CD4-positive, alpha-beta memory T cell (primary cell): ENCODE data around the gene ERBB4. TPM values are rescaled to one million over a fixed set of nuclear protein-coding genes. Genes with fewer than 3 reads are reported as not detected.

Experiments
- CTCF ChIA-PET: fragments of 350-600 bp; sonication (Branson Sonifier 250); formaldehyde crosslinking; loops from one replicate; lab custom pipeline; 2021; ENCODE audit warnings: inconsistent platforms; ENCODE audit not compliant: partially characterized antibody; lab: Charles Lee
- POLR2A ChIA-PET: fragments of 350-600 bp; sonication (Branson Sonifier 250); formaldehyde crosslinking; loops from one replicate; lab custom pipeline; 2021; ENCODE audit not compliant: partially characterized antibody; lab: Charles Lee
- DNase-seq, 5 donors: peaks; one replicate each; pipeline versions ENCODE4 v3.0.0 to v3.0.0-alpha.2; 2020 to 2022; ENCODE audit warnings: mixed read lengths in 1 of 5
- H3K27ac ChIP-seq: one replicate; pipeline ENCODE4 v1.7.0; 2013; ENCODE audit warnings: low read depth, low read length
- H3K27me3 ChIP-seq: 2 replicates; pipeline ENCODE4 v1.7.0; 2013; ENCODE audit warnings: mild to moderate bottlenecking, low read length, moderate library complexity; ENCODE audit not compliant: insufficient read depth
- H3K36me3 ChIP-seq: 2 replicates; pipeline ENCODE4 v1.7.0; 2013; ENCODE audit warnings: mild to moderate bottlenecking, low read length, moderate library complexity; ENCODE audit not compliant: insufficient read depth
- H3K4me1 ChIP-seq: 2 replicates; pipeline ENCODE4 v1.7.0; 2013; ENCODE audit warnings: mild to moderate bottlenecking, low read length, moderate library complexity; ENCODE audit not compliant: insufficient read depth
- H3K4me3 ChIP-seq, 2 donors: one replicate each; pipeline ENCODE4 v1.7.0; 2013; ENCODE audit warnings: low read length in 2 of 2, mild to moderate bottlenecking in 1 of 2
- H3K9me3 ChIP-seq, 2 donors: one replicate each; pipeline ENCODE4 v1.7.0; 2013; ENCODE audit warnings: low read length in 2 of 2, control low read depth in 1 of 2; ENCODE audit not compliant: control insufficient read depth in 1 of 2
- H3K27ac Mint-ChIP-seq, 7 donors: one replicate each; pipeline ENCODE4 v1.8.0; 2020 to 2021; ENCODE audit warnings: mixed read lengths in 7 of 7, mild to moderate bottlenecking in 6 of 7, inconsistent platforms in 3 of 7, moderate library complexity in 3 of 7
- H3K27me3 Mint-ChIP-seq, 2 donors: one replicate each; pipeline ENCODE4 v1.8.0; 2020 to 2021; ENCODE audit warnings: mixed read lengths in 2 of 2
- H3K36me3 Mint-ChIP-seq, 2 donors: one replicate each; pipeline ENCODE4 v1.8.0; 2020 to 2021; ENCODE audit warnings: mixed read lengths in 2 of 2, inconsistent platforms in 1 of 2, mild to moderate bottlenecking in 1 of 2
- H3K4me1 Mint-ChIP-seq, 4 donors: one replicate each; pipeline ENCODE4 v1.8.0; 2020 to 2021; ENCODE audit warnings: mixed read lengths in 4 of 4, mild to moderate bottlenecking in 1 of 4
- H3K4me3 Mint-ChIP-seq, 8 donors: one replicate each; pipeline ENCODE4 v1.8.0; 2020 to 2021; ENCODE audit warnings: mixed read lengths in 8 of 8, mild to moderate bottlenecking in 7 of 8, moderate library complexity in 6 of 8, inconsistent platforms in 3 of 8
- H3K9me3 Mint-ChIP-seq, 8 donors: one replicate each; pipeline ENCODE4 v1.8.0; 2020 to 2021; ENCODE audit warnings: mixed read lengths in 8 of 8, mild to moderate bottlenecking in 5 of 8, inconsistent platforms in 3 of 8, moderate library complexity in 1 of 8
- intact Hi-C: fragments of 100-400 bp; cut with micrococcal nuclease; formaldehyde crosslinking; loops from one replicate; pipeline ENCODE4 v1.15.1; 2023
- polyA plus RNA-seq, 2 donors: library from polyadenylated mRNA; unstranded; fragments of 300-500 nt; fragmentation: Illumina TruSeq; gene quantifications; one replicate each; pipeline ENCODE4 v1.2.3, GENCODE V29; 2021
- total RNA-seq, 2 experiments: library from RNA; stranded (reverse); gene quantifications; one replicate each; pipeline ENCODE4 v1.2.3, GENCODE V29; 2021

ERBB4 gene
- total and polyA plus RNA-seq, 4 experiments from 2014 or later: not detected

DNA sequence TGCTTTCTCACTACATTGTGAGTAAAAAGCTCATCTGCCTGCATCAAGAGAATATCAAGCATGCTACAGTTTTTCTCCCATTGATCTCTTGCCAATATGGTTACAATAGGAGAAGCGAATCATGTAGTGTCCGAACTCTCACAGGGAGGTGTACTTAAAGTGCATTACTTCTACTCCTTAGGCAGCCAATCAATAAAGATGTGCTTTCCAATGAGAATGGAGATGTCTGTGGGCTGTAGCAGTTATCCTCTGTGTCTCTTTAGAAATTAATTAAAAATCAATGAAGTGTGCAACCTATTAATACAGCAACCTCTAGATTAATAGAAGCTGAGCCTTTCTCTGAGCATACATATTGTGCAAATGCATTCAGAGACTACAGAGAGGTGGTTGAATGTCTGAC is 1098.5 kb downstream of the ERBB4 start:
- no peaks in the 10 kb centered on the region for H3K4me1 ChIP-seq
- H3K4me3 ChIP-seq: no peak overlapping the region
- Mint-ChIP-seq H3K36me3 (no peaks in the 10 kb centered on the region), H3K4me3 (no peak overlapping the region), H3K27ac (no peak overlapping the region), H3K9me3 (peaks cover 0 to 2% (median 0%) of the 10 kb centered on the region in 8 donors), H3K27me3 (peaks cover 0 to 1% of the 10 kb centered on the region in 2 donors), H3K4me1 (no peaks in the 10 kb centered on the region)
- ChIA-PET POLR2A (no interaction called here), CTCF (no interaction called here)
- H3K27ac ChIP-seq: no peak overlapping the region
- no peak for DNase-seq
- no peaks in the 10 kb centered on the region for H3K36me3 ChIP-seq
- H3K27me3 ChIP-seq: no peaks in the 10 kb centered on the region
- intact Hi-C loops: no loop called here
- no peaks in the 10 kb centered on the region for H3K9me3 ChIP-seq

GRCh38 chr2:211439011-211439410 is 1099.6 kb downstream of the ERBB4 start:
- Histone ChIP-seq H3K27ac (no peak overlapping the region), H3K27me3 (no peaks in the 10 kb centered on the region), H3K4me3 (no peak overlapping the region), H3K4me1 (no peaks in the 10 kb centered on the region), H3K9me3 (no peaks in the 10 kb centered on the region), H3K36me3 (no peaks in the 10 kb centered on the region)
- ChIA-PET CTCF (interaction anchor here (1.4 kb wide), 1 partner anchor 16 kb away, joined by 3 read pairs; no protein-coding TSS in a partner anchor), POLR2A (no interaction called here)
- H3K36me3 Mint-ChIP-seq: no peaks in the 10 kb centered on the region
- no peak overlapping the region for H3K4me3 Mint-ChIP-seq
- H3K4me1 Mint-ChIP-seq: no peaks in the 10 kb centered on the region
- H3K27ac Mint-ChIP-seq: no peak overlapping the region
- DNase-seq: no peak
- H3K27me3 Mint-ChIP-seq: peaks cover 0 to 1% of the 10 kb centered on the region in 2 donors
- intact Hi-C loops: no loop called here
- peaks cover 0 to 2% (median 0%) of the 10 kb centered on the region in 8 donors for H3K9me3 Mint-ChIP-seq

GRCh38 chr2:211437396-211437795 is 1101.2 kb downstream of the ERBB4 start:
- ChIA-PET POLR2A (no interaction called here), CTCF (no interaction called here)
- no peaks in the 10 kb centered on the region for H3K9me3 ChIP-seq
- no peak overlapping the region for H3K27ac ChIP-seq
- Mint-ChIP-seq H3K9me3 (peaks cover 0 to 5% (median under 1%) of the 10 kb centered on the region in 8 donors), H3K27me3 (peaks cover 0 to 1% of the 10 kb centered on the region in 2 donors), H3K4me1 (no peaks in the 10 kb centered on the region), H3K4me3 (no peak overlapping the region), H3K27ac (no peak overlapping the region), H3K36me3 (no peaks in the 10 kb centered on the region)
- no peak overlapping the region for H3K4me3 ChIP-seq
- no peaks in the 10 kb centered on the region for H3K36me3 ChIP-seq
- intact Hi-C loops: no loop called here
- H3K4me1 ChIP-seq: no peaks in the 10 kb centered on the region
- no peaks in the 10 kb centered on the region for H3K27me3 ChIP-seq
- DNase-seq: no peak

- Histone ChIP-seq H3K4me1 (no peaks in the 10 kb centered on the region), H3K27ac (no peak overlapping the region), H3K9me3 (no peaks in the 10 kb centered on the region), H3K36me3 (no peaks in the 10 kb centered on the region), H3K4me3 (no peak overlapping the region), H3K27me3 (no peaks in the 10 kb centered on the region)
- Mint-ChIP-seq H3K27ac (no peak overlapping the region), H3K4me3 (no peak overlapping the region), H3K9me3 (peaks cover 0 to 5% (median under 1%) of the 10 kb centered on the region in 8 donors), H3K4me1 (no peaks in the 10 kb centered on the region), H3K27me3 (peaks cover 0 to 1% of the 10 kb centered on the region in 2 donors), H3K36me3 (no peaks in the 10 kb centered on the region)
- ChIA-PET CTCF (no interaction called here), POLR2A (no interaction called here)
- intact Hi-C loops: no loop called here
- DNase-seq: no peak
These were observed 1102.4 kb downstream of the ERBB4 start for GRCh38 chr2:211436182-211436581.

- ChIA-PET POLR2A (no interaction called here), CTCF (no interaction called here)
- no peak for DNase-seq
- peaks cover 0 to 1% of the 10 kb centered on the region in 2 donors for H3K27me3 Mint-ChIP-seq
- no peaks in the 10 kb centered on the region for H3K4me1 Mint-ChIP-seq
- no peaks in the 10 kb centered on the region for H3K27me3 ChIP-seq
- intact Hi-C loops: no loop called here
- no peaks in the 10 kb centered on the region for H3K4me1 ChIP-seq
- H3K4me3 ChIP-seq: no peak overlapping the region
- H3K9me3 ChIP-seq: no peaks in the 10 kb centered on the region
- H3K9me3 Mint-ChIP-seq: peaks cover 0 to 5% (median under 1%) of the 10 kb centered on the region in 8 donors
- no peak overlapping the region for H3K27ac ChIP-seq
- H3K36me3 ChIP-seq: no peaks in the 10 kb centered on the region
- no peak overlapping the region for H3K27ac Mint-ChIP-seq
- H3K36me3 Mint-ChIP-seq: no peaks in the 10 kb centered on the region
- no peak overlapping the region for H3K4me3 Mint-ChIP-seq
These were observed 1103.3 kb downstream of the ERBB4 start for GRCh38 chr2:211435331-211435730.

- Histone ChIP-seq H3K27me3 (no peaks in the 10 kb centered on the region), H3K4me1 (no peaks in the 10 kb centered on the region), H3K36me3 (no peaks in the 10 kb centered on the region), H3K4me3 (no peak overlapping the region), H3K9me3 (no peaks in the 10 kb centered on the region), H3K27ac (no peak overlapping the region)
- ChIA-PET CTCF (no interaction called here), POLR2A (no interaction called here)
- H3K27me3 Mint-ChIP-seq: peaks cover 0 to 1% of the 10 kb centered on the region in 2 donors
- no peak for DNase-seq
- no peak overlapping the region for H3K4me3 Mint-ChIP-seq
- intact Hi-C loops: no loop called here
- H3K4me1 Mint-ChIP-seq: no peaks in the 10 kb centered on the region
- H3K27ac Mint-ChIP-seq: no peak overlapping the region
- H3K9me3 Mint-ChIP-seq: peaks cover 0 to 5% (median under 1%) of the 10 kb centered on the region in 8 donors
- H3K36me3 Mint-ChIP-seq: no peaks in the 10 kb centered on the region
These were observed 1103.8 kb downstream of the ERBB4 start for GRCh38 chr2:211434773-211435172.

GRCh38 chr2:211429256-211429920 is 1109.2 kb downstream of the ERBB4 start:
- H3K27me3 ChIP-seq: no peaks in the 10 kb centered on the region
- H3K4me3 ChIP-seq: no peak overlapping the region
- intact Hi-C loops: no loop called here
- Mint-ChIP-seq H3K27me3 (no peaks in the 10 kb centered on the region), H3K27ac (no peak overlapping the region), H3K36me3 (no peaks in the 10 kb centered on the region), H3K4me1 (no peaks in the 10 kb centered on the region), H3K9me3 (peaks cover 0 to 5% (median 0%) of the 10 kb centered on the region in 8 donors), H3K4me3 (no peak overlapping the region)
- no peak for DNase-seq
- H3K9me3 ChIP-seq: no peaks in the 10 kb centered on the region
- H3K36me3 ChIP-seq: no peaks in the 10 kb centered on the region
- no peak overlapping the region for H3K27ac ChIP-seq
- POLR2A ChIA-PET: no interaction called here
- CTCF ChIA-PET: no interaction called here
- no peaks in the 10 kb centered on the region for H3K4me1 ChIP-seq
